Stimulated activated CD4-positive, alpha-beta T cell treated with anti-CD3 and anti-CD28 coated beads, Interleukin-4, amount 100 ng/mL, for 24 hours (primary cell): ENCODE data around the gene RAD51B.

Experiments
- DNase-seq: peaks from one replicate; pipeline ENCODE4 v3.0.0-alpha.2; 2020

Gene RAD51B

GRCh38 chr14:68315081-68315480 is 495.5 kb downstream of the RAD51B start:
- no peak for DNase-seq

- DNase-seq, result no peak
These were observed 496.7 kb downstream of the RAD51B start for GRCh38 chr14:68316078-68316868.

GRCh38 chr14:68317239-68317638 is 497.7 kb downstream of the RAD51B start:
- no peak for DNase-seq

DNA sequence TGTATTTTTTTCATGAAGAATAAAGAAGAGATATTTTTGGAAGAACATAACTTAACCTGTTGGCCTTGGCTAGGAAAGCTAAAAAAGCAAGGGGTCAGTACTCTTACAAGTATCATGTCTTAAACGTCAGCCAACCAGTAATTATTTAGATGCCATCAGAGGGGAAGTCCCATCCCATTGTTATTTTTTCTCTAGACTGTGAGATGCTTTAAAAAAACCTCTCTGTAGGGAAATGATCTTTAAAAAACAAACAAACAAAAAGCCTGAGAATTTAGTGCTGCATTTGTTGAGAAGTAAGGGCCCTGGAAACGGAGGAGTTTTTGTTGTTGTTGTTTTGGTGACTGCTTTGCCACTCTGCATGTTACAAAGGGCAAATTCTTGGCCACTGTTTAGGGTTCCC is 499.2 kb downstream of the RAD51B start:
- DNase-seq, result no peak

GRCh38 chr14:68320495-68320894 is 500.9 kb downstream of the RAD51B start:
- DNase-seq, result no peak

GRCh38 chr14:68322940-68323620 is 503.5 kb downstream of the RAD51B start:
- no peak for DNase-seq

DNA sequence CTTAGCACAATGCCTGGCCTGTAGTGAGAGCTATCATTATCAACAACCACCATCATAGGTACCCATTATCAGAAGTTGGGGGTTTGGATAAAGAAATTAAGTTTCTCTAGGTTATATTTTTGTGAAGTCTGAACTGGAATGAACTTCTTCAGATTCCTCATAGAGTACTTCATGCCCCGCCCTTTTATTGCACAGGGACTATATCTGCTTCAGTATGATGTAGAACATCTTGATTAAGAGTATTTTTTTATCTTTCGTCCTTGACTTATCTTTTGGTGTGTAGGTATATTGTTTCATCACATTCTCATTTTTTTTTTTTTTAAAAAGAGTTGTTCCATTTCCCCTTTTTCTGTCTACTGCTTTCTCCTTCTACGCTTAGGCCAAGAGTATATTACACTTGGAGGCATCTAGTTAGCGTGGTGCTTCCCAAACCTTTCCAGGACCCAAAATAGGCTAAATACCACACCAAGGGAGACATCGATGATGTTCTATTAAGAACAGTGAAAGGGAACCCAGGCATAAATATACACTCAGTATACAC is 505.8 kb downstream of the RAD51B start:
- no peak for DNase-seq

DNA sequence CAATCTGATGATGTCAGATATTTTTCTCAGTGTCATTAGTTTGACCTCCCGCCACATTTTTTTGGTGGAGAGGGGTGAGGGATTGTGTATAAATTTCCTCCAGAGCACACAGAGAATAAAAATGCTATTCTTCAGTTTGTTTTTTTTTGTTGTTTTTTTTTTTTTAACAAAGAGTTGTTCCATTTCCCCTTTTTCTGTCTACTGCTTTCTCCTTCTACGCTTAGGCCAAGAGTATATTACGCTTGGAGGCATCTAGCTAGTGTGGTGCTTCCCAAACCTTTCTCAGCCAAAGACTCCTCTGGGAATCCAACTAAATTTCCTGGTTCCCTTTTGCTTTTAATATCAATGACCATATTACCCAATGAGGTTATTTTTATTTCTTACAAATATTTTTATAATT is 507.7 kb downstream of the RAD51B start:
- no peak for DNase-seq

- no peak for DNase-seq
These were observed 508.9 kb downstream of the RAD51B start for GRCh38 chr14:68328509-68328908.

GRCh38 chr14:68331426-68331825 is 511.8 kb downstream of the RAD51B start:
- no peak for DNase-seq

DNA sequence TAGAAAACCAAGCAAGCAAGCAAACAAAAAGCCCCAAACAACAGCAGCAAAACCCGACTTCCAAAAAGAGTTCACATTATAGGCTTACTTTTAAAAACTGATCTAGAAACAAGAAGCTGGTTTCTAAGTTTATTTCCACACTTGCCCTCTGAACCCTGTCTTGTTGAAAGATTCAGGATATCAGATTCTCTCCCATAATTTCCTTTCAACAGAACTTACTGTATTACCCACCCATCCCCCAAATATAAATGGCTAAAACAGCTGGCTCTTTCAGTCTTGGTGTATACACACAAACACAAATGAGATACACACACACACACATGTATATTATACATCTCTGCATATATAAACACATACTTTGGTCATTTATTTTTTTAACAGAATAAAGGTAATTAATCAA is 512.4 kb downstream of the RAD51B start:
- no peak for DNase-seq

DNA sequence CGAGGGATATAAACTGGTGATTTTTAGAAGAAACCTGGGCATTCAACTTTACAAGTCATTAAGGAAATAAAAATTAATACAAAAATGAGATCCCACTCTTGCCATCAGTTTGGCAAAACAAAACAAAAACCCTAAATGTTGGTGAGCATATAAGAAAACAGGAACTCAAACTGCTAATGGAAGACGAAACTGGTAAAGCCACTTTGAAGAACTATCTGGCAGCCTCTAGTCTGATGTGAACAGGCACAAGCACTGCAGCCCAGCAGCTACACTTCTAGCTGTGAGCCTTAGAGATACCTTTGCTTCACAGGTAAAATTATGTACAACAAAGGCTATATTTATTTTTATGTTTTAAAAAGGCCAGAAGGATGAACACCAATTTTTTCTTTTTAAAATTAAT is 513.7 kb downstream of the RAD51B start:
- DNase-seq, result no peak

GRCh38 chr14:68335312-68335711 is 515.7 kb downstream of the RAD51B start:
- no peak for DNase-seq

DNA sequence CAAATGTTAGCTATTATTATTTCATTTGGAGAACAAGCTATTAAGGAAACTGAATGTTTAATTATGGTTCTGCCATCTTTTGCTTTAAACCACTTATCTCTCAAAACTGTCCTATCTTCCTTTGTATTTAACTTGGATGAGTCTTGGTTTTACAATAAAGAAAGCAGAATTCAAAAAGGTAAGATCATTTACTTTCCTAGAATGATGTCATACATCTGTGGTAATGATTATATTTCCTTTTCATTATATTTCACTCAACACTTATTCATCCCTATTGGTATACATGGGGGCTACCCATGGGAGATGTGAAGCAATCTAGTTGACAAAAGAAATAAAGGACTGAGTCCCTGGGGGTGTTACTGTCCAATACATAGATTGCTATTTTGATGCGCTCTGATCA is 516.6 kb downstream of the RAD51B start:
- no peak for DNase-seq

- DNase-seq, result no peak
These were observed 517.7 kb downstream of the RAD51B start for GRCh38 chr14:68337279-68337678.

GRCh38 chr14:68340262-68340661 is 520.7 kb downstream of the RAD51B start:
- DNase-seq, result no peak

DNA sequence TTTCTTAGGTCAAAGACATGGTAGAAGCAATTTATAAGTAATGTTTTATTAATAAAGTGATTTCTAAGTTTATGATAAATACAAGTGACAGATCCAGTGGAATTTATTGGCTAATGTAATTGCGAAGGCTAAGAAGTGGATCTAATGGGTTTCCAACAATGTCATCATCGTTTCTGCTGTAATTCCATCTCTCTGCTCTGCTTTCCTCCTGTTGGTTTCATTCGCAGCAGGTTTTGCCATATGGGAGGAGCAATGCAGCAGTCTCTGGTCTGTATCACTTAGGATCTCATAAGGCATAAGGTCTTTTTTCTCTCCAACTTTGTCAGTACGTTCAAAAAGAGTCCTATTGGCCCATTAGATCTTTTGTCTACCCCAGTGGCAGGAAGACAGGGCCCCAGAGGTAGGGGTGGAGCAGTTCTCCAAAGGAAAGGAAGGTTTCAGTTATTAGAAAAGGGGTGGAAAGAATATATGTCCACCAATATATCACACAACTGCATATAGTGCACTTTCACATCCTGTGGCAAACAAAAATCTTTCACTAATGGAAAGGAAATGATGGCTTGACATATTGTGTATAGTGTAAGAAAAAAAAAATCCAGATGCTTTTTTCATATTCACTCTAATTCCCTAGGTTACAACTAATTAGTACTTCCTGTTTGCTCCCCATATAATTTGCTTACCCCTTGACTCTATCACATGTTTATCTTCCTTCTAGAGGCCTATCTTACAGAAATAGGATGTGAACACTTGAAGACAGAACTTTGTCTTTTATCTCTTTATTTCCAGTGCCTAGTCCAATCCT is 522.0 kb downstream of the RAD51B start:
- no peak for DNase-seq

DNA sequence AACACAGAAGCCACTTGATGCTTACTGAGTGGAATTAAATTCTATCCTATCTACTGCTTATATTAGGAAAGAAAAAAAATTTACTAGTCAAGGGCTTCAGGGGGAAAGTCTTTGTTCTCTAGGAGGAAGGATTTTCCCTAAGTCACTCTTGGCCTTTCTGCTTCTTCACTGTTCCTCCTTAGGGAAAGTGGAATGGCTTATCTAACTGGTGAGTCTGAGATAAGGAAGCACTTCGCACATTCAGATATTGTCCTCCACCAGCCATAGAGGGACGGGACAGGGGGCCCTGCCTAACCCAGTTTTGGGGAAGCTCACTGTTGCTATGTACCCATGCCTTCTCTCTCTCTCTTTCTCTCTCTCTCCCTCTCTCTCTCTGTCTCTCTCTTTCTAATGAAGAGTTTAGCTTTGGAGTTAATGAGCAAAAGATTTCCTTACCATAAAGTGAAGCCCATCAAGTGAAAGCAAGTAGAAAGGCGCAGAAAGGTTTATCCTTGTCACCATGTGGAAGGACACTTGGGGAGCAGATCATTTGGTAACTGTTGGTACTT is 522.7 kb downstream of the RAD51B start:
- DNase-seq, result no peak

GRCh38 chr14:68343534-68344118 is 524.0 kb downstream of the RAD51B start:
- DNase-seq, result no peak

- DNase-seq, result no peak
These were observed 526.2 kb downstream of the RAD51B start for GRCh38 chr14:68345738-68346137.

DNA sequence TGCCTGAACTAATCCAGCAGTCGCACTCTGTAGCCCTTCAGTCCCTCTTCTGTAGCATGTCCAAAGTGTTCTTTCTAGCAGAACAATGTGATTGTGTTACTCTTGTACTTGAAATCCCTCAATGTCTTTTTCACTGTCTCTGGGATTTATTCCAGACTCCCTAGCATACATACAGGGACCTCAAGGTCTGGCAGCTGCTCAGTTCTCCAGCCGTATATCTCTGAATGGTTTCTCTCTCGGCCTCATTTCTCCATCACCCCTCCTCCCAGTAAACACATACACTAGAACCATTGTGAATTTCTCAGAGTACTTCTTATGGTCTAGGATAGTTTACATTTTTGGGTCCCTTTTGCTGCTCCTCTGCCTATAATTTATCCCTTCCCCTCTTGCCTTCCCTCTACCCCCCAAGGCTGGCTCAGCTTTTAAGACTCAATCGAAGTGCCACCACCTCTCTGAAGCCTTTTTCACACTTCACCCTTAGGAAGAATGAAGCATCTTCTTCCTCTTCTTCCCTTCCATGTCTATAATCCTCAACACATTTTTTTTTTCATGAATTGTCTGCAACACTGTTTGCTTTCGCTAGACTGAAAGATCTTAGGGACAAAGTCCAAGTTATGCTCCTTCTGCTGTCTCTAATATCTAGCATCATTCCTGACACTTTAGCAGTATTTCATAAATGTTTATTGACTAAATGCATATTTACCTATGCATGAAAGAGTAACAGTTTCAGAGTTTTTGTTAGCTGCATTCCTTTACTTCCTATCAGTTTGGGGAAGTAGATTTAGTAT is 527.2 kb downstream of the RAD51B start:
- no peak for DNase-seq
